ENCODE results near the gene CLMN.

DNA sequence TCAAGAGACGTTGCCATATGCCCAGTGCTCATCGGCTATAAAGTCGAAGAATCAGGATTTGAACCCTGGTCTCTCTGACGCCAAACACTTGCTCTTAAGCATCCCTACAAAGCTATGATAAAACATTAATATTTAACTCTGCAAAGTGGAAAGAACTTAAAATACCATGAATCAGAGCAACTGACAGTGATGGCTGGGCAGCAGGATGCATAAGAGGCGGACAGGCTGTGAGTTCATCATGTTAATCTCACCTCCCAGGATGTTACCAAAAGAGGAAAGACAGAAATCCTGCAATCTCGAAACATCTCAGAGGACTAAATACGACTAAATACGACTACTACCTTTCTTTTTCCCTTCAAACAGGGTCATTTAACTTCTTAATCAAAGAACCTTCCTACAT, 168.1 kb downstream of the CLMN start:
- TF ChIP-seq, protein P1, sequence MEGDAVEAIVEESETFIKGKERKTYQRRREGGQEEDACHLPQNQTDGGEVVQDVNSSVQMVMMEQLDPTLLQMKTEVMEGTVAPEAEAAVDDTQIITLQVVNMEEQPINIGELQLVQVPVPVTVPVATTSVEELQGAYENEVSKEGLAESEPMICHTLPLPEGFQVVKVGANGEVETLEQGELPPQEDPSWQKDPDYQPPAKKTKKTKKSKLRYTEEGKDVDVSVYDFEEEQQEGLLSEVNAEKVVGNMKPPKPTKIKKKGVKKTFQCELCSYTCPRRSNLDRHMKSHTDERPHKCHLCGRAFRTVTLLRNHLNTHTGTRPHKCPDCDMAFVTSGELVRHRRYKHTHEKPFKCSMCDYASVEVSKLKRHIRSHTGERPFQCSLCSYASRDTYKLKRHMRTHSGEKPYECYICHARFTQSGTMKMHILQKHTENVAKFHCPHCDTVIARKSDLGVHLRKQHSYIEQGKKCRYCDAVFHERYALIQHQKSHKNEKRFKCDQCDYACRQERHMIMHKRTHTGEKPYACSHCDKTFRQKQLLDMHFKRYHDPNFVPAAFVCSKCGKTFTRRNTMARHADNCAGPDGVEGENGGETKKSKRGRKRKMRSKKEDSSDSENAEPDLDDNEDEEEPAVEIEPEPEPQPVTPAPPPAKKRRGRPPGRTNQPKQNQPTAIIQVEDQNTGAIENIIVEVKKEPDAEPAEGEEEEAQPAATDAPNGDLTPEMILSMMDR (IDR thresholded peaks at IDR 0.05 in 2 of 3, conservative IDR thresholded peaks at IDR 0.05 in 1 of 3; ENCODE audit: borderline replicate concordance in 1 of 3, insufficient read depth in 1 of 3, low read depth in 2 of 3, low read length in 2 of 3) = no peak
- TF ChIP-seq, protein P2, sequence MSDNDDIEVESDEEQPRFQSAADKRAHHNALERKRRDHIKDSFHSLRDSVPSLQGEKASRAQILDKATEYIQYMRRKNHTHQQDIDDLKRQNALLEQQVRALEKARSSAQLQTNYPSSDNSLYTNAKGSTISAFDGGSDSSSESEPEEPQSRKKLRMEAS (IDR thresholded peaks at IDR 0.05) = no peak
- TF ChIP-seq EZH2 (IDR thresholded peaks at IDR 0.05) (no peak), SRF (IDR thresholded peaks at IDR 0.05; ENCODE audit: low read depth) (no peak), JUND (IDR thresholded peaks at IDR 0.05) (no peak)
- TF ChIP-seq, protein P3, sequence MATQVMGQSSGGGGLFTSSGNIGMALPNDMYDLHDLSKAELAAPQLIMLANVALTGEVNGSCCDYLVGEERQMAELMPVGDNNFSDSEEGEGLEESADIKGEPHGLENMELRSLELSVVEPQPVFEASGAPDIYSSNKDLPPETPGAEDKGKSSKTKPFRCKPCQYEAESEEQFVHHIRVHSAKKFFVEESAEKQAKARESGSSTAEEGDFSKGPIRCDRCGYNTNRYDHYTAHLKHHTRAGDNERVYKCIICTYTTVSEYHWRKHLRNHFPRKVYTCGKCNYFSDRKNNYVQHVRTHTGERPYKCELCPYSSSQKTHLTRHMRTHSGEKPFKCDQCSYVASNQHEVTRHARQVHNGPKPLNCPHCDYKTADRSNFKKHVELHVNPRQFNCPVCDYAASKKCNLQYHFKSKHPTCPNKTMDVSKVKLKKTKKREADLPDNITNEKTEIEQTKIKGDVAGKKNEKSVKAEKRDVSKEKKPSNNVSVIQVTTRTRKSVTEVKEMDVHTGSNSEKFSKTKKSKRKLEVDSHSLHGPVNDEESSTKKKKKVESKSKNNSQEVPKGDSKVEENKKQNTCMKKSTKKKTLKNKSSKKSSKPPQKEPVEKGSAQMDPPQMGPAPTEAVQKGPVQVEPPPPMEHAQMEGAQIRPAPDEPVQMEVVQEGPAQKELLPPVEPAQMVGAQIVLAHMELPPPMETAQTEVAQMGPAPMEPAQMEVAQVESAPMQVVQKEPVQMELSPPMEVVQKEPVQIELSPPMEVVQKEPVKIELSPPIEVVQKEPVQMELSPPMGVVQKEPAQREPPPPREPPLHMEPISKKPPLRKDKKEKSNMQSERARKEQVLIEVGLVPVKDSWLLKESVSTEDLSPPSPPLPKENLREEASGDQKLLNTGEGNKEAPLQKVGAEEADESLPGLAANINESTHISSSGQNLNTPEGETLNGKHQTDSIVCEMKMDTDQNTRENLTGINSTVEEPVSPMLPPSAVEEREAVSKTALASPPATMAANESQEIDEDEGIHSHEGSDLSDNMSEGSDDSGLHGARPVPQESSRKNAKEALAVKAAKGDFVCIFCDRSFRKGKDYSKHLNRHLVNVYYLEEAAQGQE (IDR thresholded peaks at IDR 0.05; ENCODE audit: low read depth) = no peak
